Measurements from ENCODE around the gene FAM219B.
A peak's percentile ranks its signal among the peaks of the same experiment; 100 is the strongest.
"Not testable (repeated sequence)": the region's sequence is repeated elsewhere in the genome, so short reads cannot be mapped to it uniquely, and the experiment has no call there.

Gene FAM219B

DNA sequence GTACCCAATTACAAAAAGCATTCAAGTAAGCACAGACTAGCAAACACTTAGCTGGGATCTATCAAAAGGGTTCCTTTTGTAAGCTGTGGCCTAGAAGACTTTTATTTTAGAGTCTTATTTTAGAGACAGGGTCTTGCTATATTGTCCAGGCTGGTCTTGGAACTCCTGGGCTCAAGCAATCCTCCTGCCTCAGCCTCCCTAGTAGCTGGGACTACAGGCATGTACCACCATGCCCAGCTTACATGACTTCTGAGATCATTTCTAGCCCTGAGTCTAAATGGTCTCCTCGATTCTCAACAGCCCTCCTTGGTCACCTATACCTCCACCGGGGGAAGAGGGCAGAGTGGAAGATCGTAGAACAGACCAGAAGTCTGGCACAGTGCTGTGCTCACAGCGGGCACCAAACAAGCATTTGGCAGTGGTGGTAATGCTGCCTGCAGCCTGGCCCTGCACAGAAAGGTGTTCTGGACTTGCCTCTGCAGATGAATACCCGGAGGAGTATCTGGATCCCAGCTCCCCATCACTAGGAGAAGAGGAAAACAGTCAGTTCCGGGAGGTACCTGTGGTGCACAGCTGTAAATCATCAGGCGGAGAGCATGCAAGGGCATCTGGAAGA, 2.4 kb downstream of the FAM219B start:
- no peak overlapping the region for H3K4me3 ChIP-seq (ENCODE audit: low read length in 2 of 2)
- no peak overlapping the region for H3K9ac ChIP-seq (ENCODE audit: low read depth in 1 of 2, low read length in 2 of 2)
- peaks cover 32 to 39% of the 10 kb centered on the region in 2 donors for H3K36me3 ChIP-seq (ENCODE audit: control insufficient read depth in 2 of 2, insufficient read depth in 2 of 2, low read length in 2 of 2)
- no peaks in the 10 kb centered on the region for H3K27me3 ChIP-seq (ENCODE audit: control insufficient read depth in 2 of 2, insufficient read depth in 2 of 2, low read length in 2 of 2)
- H3K9me3 ChIP-seq (ENCODE audit: control insufficient read depth in 2 of 2, low read length in 2 of 2) = no peaks in the 10 kb centered on the region
- peaks cover 24 to 31% of the 10 kb centered on the region in 2 donors for H3K4me1 ChIP-seq (ENCODE audit: control insufficient read depth in 2 of 2, insufficient read depth in 2 of 2, low read length in 2 of 2)
- no peak overlapping the region for H3K27ac ChIP-seq (ENCODE audit: low read depth in 2 of 2, low read length in 2 of 2)

GRCh38 chr15:74903676-74904075, 3.0 kb downstream of the FAM219B start:
- Histone ChIP-seq H3K4me1 (ENCODE audit: control insufficient read depth in 2 of 2, insufficient read depth in 2 of 2, low read length in 2 of 2) (peaks cover 24 to 31% of the 10 kb centered on the region in 2 donors), H3K4me3 (ENCODE audit: low read length in 2 of 2) (no peak overlapping the region), H3K27me3 (ENCODE audit: control insufficient read depth in 2 of 2, insufficient read depth in 2 of 2, low read length in 2 of 2) (no peaks in the 10 kb centered on the region), H3K36me3 (ENCODE audit: control insufficient read depth in 2 of 2, insufficient read depth in 2 of 2, low read length in 2 of 2) (peaks cover 38 to 45% of the 10 kb centered on the region in 2 donors), H3K9me3 (ENCODE audit: control insufficient read depth in 2 of 2, low read length in 2 of 2) (no peaks in the 10 kb centered on the region), H3K27ac (ENCODE audit: low read depth in 2 of 2, low read length in 2 of 2) (no peak overlapping the region), H3K9ac (ENCODE audit: low read depth in 1 of 2, low read length in 2 of 2) (no peak overlapping the region)

GRCh38 chr15:74902295-74903075, 4.2 kb downstream of the FAM219B start:
- H3K27ac ChIP-seq (ENCODE audit: low read depth in 2 of 2, low read length in 2 of 2) = no peak overlapping the region
- peaks cover 38 to 51% of the 10 kb centered on the region in 2 donors for H3K36me3 ChIP-seq (ENCODE audit: control insufficient read depth in 2 of 2, insufficient read depth in 2 of 2, low read length in 2 of 2)
- H3K4me1 ChIP-seq (ENCODE audit: control insufficient read depth in 2 of 2, insufficient read depth in 2 of 2, low read length in 2 of 2) = peaks cover 23 to 30% of the 10 kb centered on the region in 2 donors
- H3K4me3 ChIP-seq (ENCODE audit: low read length in 2 of 2) = no peak overlapping the region
- no peaks in the 10 kb centered on the region for H3K9me3 ChIP-seq (ENCODE audit: control insufficient read depth in 2 of 2, low read length in 2 of 2)
- peak overlapping the region in 1 of 2 donors; percentile 8 for H3K9ac ChIP-seq (ENCODE audit: low read depth in 1 of 2, low read length in 2 of 2)
- no peaks in the 10 kb centered on the region for H3K27me3 ChIP-seq (ENCODE audit: control insufficient read depth in 2 of 2, insufficient read depth in 2 of 2, low read length in 2 of 2)

GRCh38 chr15:74901612-74902063, 5.0 kb downstream of the FAM219B start:
- no peak overlapping the region for H3K4me3 ChIP-seq (ENCODE audit: low read length in 2 of 2)
- peaks cover 20 to 24% of the 10 kb centered on the region in 2 donors for H3K4me1 ChIP-seq (ENCODE audit: control insufficient read depth in 2 of 2, insufficient read depth in 2 of 2, low read length in 2 of 2)
- H3K9me3 ChIP-seq (ENCODE audit: control insufficient read depth in 2 of 2, low read length in 2 of 2) = no peaks in the 10 kb centered on the region
- no peak overlapping the region for H3K9ac ChIP-seq (ENCODE audit: low read depth in 1 of 2, low read length in 2 of 2)
- peak overlapping the region in 1 of 2 donors; percentile 26 for H3K27ac ChIP-seq (ENCODE audit: low read depth in 2 of 2, low read length in 2 of 2)
- H3K36me3 ChIP-seq (ENCODE audit: control insufficient read depth in 2 of 2, insufficient read depth in 2 of 2, low read length in 2 of 2) = peaks cover 41 to 56% of the 10 kb centered on the region in 2 donors
- H3K27me3 ChIP-seq (ENCODE audit: control insufficient read depth in 2 of 2, insufficient read depth in 2 of 2, low read length in 2 of 2) = no peaks in the 10 kb centered on the region

GRCh38 chr15:74897300-74897701, 9.3 kb downstream of the FAM219B start:
- Histone ChIP-seq H3K4me1 (ENCODE audit: control insufficient read depth in 2 of 2, insufficient read depth in 2 of 2, low read length in 2 of 2) (peaks cover 12 to 23% of the 10 kb centered on the region in 2 donors), H3K4me3 (ENCODE audit: low read length in 2 of 2) (no peak overlapping the region), H3K9me3 (ENCODE audit: control insufficient read depth in 2 of 2, low read length in 2 of 2) (no peaks in the 10 kb centered on the region), H3K36me3 (ENCODE audit: control insufficient read depth in 2 of 2, insufficient read depth in 2 of 2, low read length in 2 of 2) (peaks cover 29 to 49% of the 10 kb centered on the region in 2 donors), H3K9ac (ENCODE audit: low read depth in 1 of 2, low read length in 2 of 2) (no peak overlapping the region), H3K27ac (ENCODE audit: low read depth in 2 of 2, low read length in 2 of 2) (no peak overlapping the region), H3K27me3 (ENCODE audit: control insufficient read depth in 2 of 2, insufficient read depth in 2 of 2, low read length in 2 of 2) (no peaks in the 10 kb centered on the region)

DNA sequence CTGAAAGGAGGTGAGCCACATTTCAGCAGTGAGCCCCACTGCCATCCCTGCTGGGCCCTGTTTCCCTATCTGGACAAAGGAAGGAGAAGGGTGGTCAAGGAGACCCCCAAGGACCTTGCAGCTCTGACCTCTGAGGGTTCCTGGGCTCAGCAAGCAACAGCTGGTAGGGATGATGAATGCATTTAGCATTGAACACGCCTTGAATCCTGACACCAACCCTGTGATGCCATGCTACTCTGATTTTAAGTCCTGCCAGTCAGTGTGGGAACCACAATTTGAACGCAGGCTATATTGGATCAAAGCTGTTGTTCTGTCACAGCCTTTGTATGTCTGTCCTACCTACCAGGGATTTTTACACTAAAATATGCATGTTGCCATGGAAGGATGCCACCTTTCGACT, 10.3 kb downstream of the FAM219B start:
- Histone ChIP-seq H3K4me1 (ENCODE audit: control insufficient read depth in 2 of 2, insufficient read depth in 2 of 2, low read length in 2 of 2) (peaks cover 19 to 25% of the 10 kb centered on the region in 2 donors), H3K4me3 (ENCODE audit: low read length in 2 of 2) (no peak overlapping the region), H3K9me3 (ENCODE audit: control insufficient read depth in 2 of 2, low read length in 2 of 2) (no peaks in the 10 kb centered on the region), H3K36me3 (ENCODE audit: control insufficient read depth in 2 of 2, insufficient read depth in 2 of 2, low read length in 2 of 2) (peaks cover 26 to 48% of the 10 kb centered on the region in 2 donors), H3K9ac (ENCODE audit: low read depth in 1 of 2, low read length in 2 of 2) (no peak overlapping the region), H3K27me3 (ENCODE audit: control insufficient read depth in 2 of 2, insufficient read depth in 2 of 2, low read length in 2 of 2) (no peaks in the 10 kb centered on the region), H3K27ac (ENCODE audit: low read depth in 2 of 2, low read length in 2 of 2) (no peak overlapping the region)

- Histone ChIP-seq H3K9me3 (ENCODE audit: control insufficient read depth in 2 of 2, low read length in 2 of 2) (no peaks in the 10 kb centered on the region), H3K36me3 (ENCODE audit: control insufficient read depth in 2 of 2, insufficient read depth in 2 of 2, low read length in 2 of 2) (peaks cover 21 to 46% of the 10 kb centered on the region in 2 donors), H3K27ac (ENCODE audit: low read depth in 2 of 2, low read length in 2 of 2) (no peak overlapping the region), H3K27me3 (ENCODE audit: control insufficient read depth in 2 of 2, insufficient read depth in 2 of 2, low read length in 2 of 2) (no peaks in the 10 kb centered on the region), H3K4me1 (ENCODE audit: control insufficient read depth in 2 of 2, insufficient read depth in 2 of 2, low read length in 2 of 2) (peaks cover 22 to 29% of the 10 kb centered on the region in 2 donors), H3K4me3 (ENCODE audit: low read length in 2 of 2) (no peak overlapping the region), H3K9ac (ENCODE audit: low read depth in 1 of 2, low read length in 2 of 2) (no peak overlapping the region)
Observed at GRCh38 chr15:74895830-74896229, 10.8 kb downstream of the FAM219B start.

DNA sequence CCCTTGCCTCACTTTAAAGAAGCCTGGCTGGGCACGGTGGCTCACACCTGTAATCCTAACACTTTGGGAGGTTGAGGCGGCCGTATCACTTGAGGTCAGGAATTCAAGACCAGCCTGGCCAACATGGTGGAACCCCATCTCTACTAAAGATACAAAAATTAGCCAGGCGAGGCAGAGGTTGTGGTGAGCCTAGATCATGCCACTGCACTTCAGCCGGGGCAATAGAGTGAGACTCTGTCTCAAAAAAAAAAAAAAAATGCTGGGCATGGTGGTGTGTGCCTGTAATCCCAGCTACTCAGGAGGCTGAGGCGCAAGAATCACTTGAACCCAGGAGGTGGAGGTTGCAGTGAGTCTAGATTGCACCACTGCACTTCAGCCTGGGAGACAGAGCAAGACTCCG, 12.3 kb downstream of the FAM219B start:
- H3K9me3 ChIP-seq (ENCODE audit: control insufficient read depth in 2 of 2, low read length in 2 of 2); H3K27me3 ChIP-seq (ENCODE audit: control insufficient read depth in 2 of 2, insufficient read depth in 2 of 2, low read length in 2 of 2); H3K9ac ChIP-seq (ENCODE audit: low read depth in 1 of 2, low read length in 2 of 2); H3K27ac ChIP-seq (ENCODE audit: low read depth in 2 of 2, low read length in 2 of 2); H3K4me3 ChIP-seq (ENCODE audit: low read length in 2 of 2): not testable (repeated sequence)
- Histone ChIP-seq H3K4me1 (ENCODE audit: control insufficient read depth in 2 of 2, insufficient read depth in 2 of 2, low read length in 2 of 2) (peaks cover 34 to 37% of the 10 kb centered on the region in 2 donors), H3K36me3 (ENCODE audit: control insufficient read depth in 2 of 2, insufficient read depth in 2 of 2, low read length in 2 of 2) (peaks cover 15 to 35% of the 10 kb centered on the region in 2 donors)

GRCh38 chr15:74893627-74894026, 13.0 kb downstream of the FAM219B start:
- Histone ChIP-seq H3K36me3 (ENCODE audit: control insufficient read depth in 2 of 2, insufficient read depth in 2 of 2, low read length in 2 of 2) (peaks cover 7 to 28% of the 10 kb centered on the region in 2 donors), H3K27me3 (ENCODE audit: control insufficient read depth in 2 of 2, insufficient read depth in 2 of 2, low read length in 2 of 2) (no peaks in the 10 kb centered on the region), H3K9me3 (ENCODE audit: control insufficient read depth in 2 of 2, low read length in 2 of 2) (no peaks in the 10 kb centered on the region), H3K27ac (ENCODE audit: low read depth in 2 of 2, low read length in 2 of 2) (no peak overlapping the region), H3K4me3 (ENCODE audit: low read length in 2 of 2) (peak overlapping the region in 1 of 2 donors; percentile 22), H3K9ac (ENCODE audit: low read depth in 1 of 2, low read length in 2 of 2) (no peak overlapping the region), H3K4me1 (ENCODE audit: control insufficient read depth in 2 of 2, insufficient read depth in 2 of 2, low read length in 2 of 2) (peaks cover 40% of the 10 kb centered on the region in 2 donors)

GRCh38 chr15:74892931-74893330, 13.7 kb downstream of the FAM219B start:
- H3K9ac ChIP-seq (ENCODE audit: low read depth in 1 of 2, low read length in 2 of 2) = no peak overlapping the region
- no peak overlapping the region for H3K4me3 ChIP-seq (ENCODE audit: low read length in 2 of 2)
- H3K4me1 ChIP-seq (ENCODE audit: control insufficient read depth in 2 of 2, insufficient read depth in 2 of 2, low read length in 2 of 2) = peaks cover 40% of the 10 kb centered on the region in 2 donors
- H3K27ac ChIP-seq (ENCODE audit: low read depth in 2 of 2, low read length in 2 of 2) = no peak overlapping the region
- H3K27me3 ChIP-seq (ENCODE audit: control insufficient read depth in 2 of 2, insufficient read depth in 2 of 2, low read length in 2 of 2) = no peaks in the 10 kb centered on the region
- H3K9me3 ChIP-seq (ENCODE audit: control insufficient read depth in 2 of 2, low read length in 2 of 2) = no peaks in the 10 kb centered on the region
- peaks cover 7 to 27% of the 10 kb centered on the region in 2 donors for H3K36me3 ChIP-seq (ENCODE audit: control insufficient read depth in 2 of 2, insufficient read depth in 2 of 2, low read length in 2 of 2)

All from mucosa of rectum (tissue), 2 donors.